HG03457 (cell line): ENCODE measurements around the gene PSMG2.
A peak's percentile ranks its signal among the peaks of the same experiment; 100 is the strongest.

Source experiments
- ATAC-seq: cut with Tn5 transposase; IDR thresholded peaks from one replicate; pipeline ENCODE4 v1.9.1; 2021; ENCODE audit warnings: moderate number of reproducible peaks; ENCODE audit not compliant: unreplicated experiment

PSMG2 gene

DNA sequence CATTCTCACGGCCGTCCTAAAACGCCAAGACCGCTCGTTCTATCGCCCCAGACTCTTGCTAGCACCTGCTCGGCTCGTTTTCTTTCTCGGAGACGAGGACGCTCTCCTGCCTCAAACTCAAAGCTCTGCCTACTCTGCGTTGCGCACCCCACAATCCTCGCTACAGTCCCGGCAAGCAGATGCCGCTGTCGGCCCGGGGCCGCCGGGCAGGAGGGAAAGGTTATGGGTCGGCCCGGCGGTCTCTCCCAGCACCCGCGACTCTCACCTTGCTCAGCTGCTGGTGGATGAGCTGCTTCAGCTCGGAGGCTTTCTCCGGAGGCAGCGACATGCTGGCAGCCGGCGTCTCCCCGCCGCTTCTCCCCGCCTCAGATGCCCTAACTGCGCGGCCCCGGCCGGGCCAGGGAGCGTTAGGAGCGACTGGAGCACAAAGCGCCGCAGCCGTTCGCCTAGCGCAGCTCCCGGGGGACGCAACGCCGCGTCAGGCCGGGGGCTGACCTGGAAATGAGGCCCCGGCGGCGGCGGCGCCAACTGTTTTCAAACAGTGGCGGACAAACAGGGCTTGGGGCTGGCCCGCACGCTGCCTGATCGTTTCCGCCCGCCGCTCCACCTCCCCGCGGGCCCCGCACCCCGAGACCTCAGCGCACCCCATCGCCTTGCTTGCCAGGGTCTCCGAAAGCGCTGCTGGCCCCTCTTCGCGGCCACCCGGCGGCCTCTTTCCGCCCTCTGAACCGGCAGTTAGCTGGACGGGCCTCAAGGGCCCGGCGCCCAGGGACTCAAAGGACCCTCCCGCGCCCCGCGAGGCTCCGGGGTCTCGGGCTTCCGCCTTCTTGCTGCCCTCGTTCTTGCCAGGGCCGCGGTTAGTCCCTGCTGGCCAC, at the start of gene PSMG2, which contains the start of gene CEP76:
Gene PSMG2 (plus strand): TSS at position 822 of the 875 bp plus-strand sequence. CDS start 66 bp downstream, outside the sequence.
Gene CEP76 (minus strand): TSS at position 503 of the 875 bp plus-strand sequence. CDS start 175 bp downstream, at position 328.
- ATAC-seq = peak; percentile 71

GRCh38 chr18:12654971-12655370, 47.9 kb upstream of the PSMG2 start:
- no peak for ATAC-seq

DNA sequence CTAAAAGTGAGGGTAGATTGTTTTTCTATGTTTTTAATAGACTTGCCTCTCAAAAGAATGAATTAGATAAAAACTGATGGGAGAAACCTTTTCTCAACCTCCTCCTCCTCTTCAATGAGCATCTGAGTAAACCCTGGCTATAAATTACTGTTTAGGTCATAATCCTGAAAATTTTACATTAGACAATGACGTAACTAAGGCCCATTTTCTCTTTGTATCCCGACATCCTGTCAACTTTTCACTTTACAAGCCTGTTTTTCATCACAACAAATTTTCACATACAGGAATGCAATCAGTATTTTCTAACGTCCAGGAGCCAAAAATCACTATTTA, 46.3 kb upstream of the PSMG2 start:
- ATAC-seq = no peak

DNA sequence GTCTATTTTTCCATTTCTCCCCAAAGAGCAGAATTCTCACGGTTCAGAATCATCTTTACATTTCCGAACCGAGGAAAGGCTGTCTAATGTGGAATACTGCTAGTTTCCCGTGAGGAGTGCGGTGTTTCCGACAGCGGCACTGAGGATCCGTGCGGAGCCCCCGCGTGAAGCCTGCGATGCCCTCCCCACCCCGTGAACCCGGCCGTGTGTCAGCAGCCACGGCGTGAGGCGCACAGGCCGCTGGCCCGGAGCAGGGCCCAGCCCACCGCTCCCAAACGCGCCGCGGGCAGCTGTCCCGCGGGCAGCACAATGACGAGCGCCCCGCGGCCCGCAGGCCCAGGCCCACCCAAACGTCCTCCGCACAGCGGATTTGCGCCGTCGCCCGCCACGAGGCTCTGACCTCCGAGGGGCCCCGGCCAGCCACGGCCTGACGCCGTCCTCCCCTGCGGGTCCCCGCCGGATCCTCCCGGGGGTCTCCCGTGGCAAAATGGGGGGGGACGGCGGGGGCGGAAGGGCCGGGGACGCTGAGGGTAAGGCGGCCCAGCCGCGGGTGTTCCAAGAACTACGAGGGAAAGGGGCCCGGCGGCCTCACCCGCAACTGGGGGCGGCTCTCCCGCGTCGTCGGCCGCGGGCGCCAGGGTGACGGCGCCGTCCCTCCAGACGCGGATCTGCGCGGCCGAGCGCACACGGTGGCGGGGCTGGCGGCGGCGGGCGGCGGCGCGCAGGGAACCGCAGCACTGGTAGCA, 45.7 kb upstream of the PSMG2 start:
- ATAC-seq = peak; percentile 20

- peak; percentile 64 for ATAC-seq
Observed at GRCh38 chr18:12657684-12658425, 45.0 kb upstream of the PSMG2 start, which contains the start of gene SPIRE1. TSS of gene SPIRE1 (minus strand) at chr18:12658107. CDS start at chr18:12657866, 241 bp downstream.

DNA sequence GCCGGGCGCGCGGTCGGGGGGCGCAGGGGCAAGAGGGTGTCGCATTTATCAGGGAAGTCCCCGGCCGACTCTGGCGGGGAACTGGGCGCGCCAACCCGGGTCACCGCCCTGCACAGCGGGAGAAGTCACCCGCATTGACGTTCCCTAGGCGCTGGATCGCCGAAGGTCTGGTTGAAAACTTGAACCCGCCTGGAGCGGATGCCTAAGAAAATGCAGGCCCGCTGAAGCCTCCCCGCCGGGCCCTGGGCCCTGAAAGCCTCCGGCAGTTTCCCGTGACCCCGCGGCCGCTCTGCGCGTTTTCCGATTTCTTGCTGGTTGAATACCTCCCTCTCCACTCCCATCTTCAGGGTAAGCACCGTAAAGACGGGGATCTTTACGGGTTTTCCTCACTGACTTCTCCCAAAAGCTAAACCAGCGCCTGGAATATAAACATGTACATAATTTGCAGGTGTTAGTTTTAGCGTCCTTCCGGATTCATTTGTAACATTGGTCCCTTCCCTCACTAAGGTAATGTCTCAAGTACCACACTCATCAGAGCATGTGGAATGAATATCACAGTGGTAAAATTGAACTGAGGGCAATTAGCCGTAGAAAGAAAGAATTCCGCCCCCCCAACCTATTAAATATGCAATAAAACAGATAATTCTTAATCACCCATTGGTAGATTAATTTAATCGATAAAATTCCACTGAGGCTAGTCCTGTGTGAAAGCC, 44.3 kb upstream of the PSMG2 start:
- peak; percentile 7 for ATAC-seq

DNA sequence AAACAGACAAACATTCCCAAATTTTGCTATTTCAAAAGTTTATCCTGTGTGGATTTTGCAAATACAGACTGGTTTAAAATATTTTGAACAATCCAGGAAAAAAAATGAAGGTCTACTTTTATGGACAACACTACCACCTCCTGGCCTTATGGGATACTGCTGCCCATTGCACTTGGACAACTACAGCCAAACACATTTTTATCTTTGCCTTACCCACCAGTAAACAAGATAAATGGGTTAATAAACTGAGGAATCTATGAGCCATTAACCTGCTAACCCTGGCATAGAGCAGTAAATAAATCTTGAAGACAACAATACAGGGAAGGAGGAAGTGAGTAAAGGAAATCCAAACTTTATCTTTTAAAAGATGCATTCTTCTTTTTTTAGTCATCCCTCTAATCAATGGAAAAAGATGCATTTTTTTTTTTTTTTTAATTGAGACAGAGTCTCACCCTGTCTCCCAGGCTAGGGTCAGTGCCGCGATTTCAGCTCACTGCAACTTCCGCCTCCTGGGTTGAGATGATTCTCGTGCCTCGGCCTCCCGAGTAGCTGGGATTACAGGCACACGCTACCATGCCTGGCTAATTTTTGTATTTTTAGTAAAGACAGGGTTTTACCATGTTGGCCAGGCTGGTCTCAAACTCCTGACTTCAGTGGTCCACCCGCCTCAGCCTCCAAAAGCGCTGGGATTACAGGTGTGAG, 42.8 kb upstream of the PSMG2 start:
- ATAC-seq = no peak

- no peak for ATAC-seq
Observed at GRCh38 chr18:12668041-12668440, 34.8 kb upstream of the PSMG2 start.

DNA sequence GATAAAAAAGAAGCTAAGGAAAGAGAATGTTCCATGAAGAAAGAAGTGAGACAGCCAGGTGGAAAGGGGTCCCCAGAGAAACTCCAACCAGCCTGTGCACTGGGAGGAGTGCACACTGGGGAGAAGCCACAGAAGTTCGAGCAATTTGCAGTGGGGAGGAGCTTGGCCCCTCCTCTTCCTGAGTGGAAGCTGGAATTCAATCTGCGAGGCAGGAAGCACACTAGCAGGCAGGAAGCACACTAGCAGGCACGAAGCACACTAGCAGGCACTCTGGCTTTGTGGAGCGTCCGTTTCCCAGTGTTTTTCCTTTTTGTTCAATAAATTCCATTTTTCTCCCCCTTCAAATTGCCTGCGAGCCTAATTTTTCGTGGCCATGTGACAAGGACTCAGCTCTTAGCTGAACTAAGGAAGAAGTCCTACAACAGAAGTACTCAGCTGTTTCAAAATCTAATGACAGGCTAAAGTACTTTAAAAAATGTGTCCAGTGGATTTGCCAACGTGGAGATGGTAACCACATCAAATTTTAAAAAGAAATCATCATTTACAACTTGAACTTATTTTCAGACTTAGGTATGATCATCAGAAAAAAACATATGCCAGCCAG, 23.6 kb upstream of the PSMG2 start:
- ATAC-seq = no peak

- ATAC-seq = no peak
Observed at GRCh38 chr18:12686100-12686499, 16.7 kb upstream of the PSMG2 start.

GRCh38 chr18:12689256-12689850, 13.5 kb upstream of the PSMG2 start:
- no peak for ATAC-seq

DNA sequence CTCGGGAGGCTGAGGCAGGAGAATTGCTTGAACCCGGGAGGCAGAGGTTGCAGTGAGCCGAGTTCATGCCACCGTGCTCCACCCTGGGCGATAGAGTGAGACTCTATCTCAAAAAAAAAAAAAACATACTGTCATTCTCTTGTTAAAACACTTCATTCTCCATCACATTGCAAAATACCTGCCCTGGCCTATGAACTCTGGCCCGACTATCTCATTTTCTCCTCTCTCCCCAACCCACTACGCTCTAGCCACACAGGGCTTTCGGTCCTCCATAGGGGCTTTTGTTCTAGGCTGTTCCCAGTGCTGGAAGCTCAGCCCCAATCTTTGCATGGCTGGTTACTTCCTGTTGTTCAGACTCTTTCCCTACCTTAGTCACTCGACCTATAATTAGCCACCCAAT, 10.6 kb upstream of the PSMG2 start:
- ATAC-seq = no peak

- ATAC-seq = no peak
Observed at GRCh38 chr18:12694032-12694431, 8.8 kb upstream of the PSMG2 start.

DNA sequence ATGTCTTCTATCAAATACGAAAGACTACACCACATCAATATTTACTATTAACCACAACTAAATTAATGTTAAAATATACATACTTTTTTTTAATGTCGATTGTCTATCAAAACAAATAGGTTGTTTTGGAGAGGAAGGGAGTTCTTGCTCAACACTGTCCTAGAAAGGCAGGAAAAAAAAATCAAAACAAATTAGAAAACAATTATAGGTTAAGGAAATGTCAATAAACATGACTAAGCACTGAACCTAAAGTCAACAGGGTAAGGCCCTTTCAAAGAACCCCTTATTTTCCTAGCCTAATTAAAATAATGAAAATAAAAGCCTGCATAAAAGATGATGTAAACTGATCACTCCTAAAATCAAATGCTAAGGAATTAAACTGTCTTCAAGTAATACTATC, 3.1 kb upstream of the PSMG2 start:
- no peak for ATAC-seq

GRCh38 chr18:12701161-12701560, 1.7 kb upstream of the PSMG2 start:
- ATAC-seq = no peak

DNA sequence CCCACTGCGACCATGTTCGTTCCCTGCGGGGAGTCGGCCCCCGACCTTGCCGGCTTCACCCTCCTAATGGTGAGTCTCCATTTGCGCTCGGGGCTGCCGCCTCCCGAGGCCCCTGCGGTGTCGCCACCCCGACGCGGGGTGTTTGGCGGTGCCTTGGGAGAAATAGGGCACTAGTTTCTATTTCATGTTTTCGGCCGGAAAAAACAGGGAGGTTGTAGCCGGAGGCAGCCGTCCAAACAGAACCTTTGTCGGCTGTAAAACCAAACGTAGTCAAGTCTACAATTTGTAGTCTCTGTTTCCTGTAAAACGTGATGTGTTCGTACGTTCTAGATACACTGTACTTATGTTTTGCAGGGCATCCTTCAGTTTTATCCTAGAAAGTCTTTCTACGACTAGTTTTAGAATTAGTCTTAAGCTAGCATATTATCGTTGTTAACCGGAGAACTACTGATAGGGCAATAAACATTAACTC, 290 bp downstream of the PSMG2 start:
- no peak for ATAC-seq

DNA sequence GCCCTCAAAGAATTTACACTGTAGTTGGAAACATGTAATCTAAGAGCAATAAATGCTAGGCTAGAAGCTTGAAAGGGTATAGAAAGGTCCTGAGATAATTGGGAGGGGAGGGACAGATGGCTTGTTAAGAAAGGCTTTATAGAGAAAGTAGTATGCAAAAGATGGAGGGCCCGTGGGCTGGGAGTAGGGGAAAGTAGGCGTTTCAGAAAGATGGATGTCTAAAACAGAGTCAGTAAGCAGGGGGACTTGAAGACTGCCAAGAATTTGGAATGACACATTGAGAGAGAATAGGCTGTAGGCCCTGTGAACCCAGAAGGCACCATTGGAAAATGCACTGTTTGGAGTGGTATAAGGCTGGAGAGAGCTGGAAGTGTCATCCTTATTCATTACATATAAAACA, 822 bp downstream of the PSMG2 start:
- ATAC-seq = no peak

- no peak for ATAC-seq
Observed at GRCh38 chr18:12711446-12711845, 8.6 kb downstream of the PSMG2 start.
